Stimulated activated CD4-positive, alpha-beta T cell treated with anti-CD3 and anti-CD28 coated beads, Interleukin-15, amount 100 ng/mL, for 1 hour (primary cell): Measurements from ENCODE around the gene SCNM1.

Source experiments
- DNase-seq, 2 donors: peaks; one replicate each; pipeline ENCODE4 v3.0.0-alpha.2; 2020; ENCODE audit warnings: low read depth in 1 of 2, low spot score in 1 of 2

Gene SCNM1

DNA sequence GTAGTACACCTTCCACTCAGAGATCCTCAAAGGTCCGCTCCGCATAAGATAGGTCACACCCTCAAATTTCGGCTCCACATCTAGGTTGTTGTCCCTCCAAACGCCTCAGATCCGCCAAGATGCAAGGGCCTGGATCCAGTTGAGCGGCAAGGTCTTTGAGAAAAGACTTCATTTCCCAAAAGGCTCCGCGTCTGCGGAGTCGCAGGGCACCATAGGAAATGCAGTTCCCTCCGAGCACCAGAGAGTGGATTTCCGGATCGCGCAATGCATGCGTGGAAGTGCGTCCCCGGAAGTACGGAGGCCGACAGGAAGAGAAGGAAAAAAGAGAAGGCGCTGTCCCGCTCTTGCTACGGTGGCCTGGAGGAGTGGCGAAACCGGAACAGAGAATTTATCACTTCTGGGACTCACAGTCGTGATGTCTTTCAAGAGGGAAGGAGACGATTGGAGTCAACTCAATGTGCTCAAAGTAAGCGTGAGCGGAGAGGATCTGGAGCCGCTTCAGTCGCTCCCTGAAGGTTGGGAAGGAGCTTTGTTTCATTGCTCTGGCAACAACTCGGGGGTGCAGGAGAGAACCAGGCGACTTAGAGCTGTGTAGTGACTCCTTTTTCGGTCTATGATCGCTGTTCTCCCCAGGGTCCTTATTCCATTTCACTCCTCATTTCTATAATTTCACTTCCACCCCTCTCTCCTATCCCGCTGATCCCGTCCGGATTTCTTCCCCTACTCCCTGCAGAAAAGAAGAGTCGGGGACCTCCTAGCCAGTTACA lies at the start of gene SCNM1, which contains the start of gene LYSMD1:
Gene SCNM1, plus strand, starts transcription at position 407 of the 767 bp plus-strand sequence. Its CDS starts 9 bp downstream, at position 416.
Gene LYSMD1, minus strand, starts transcription at position 165 of the 767 bp plus-strand sequence. CDS start 644 bp downstream, outside the sequence.
- peak; percentile 85 to 89 for DNase-seq

DNA sequence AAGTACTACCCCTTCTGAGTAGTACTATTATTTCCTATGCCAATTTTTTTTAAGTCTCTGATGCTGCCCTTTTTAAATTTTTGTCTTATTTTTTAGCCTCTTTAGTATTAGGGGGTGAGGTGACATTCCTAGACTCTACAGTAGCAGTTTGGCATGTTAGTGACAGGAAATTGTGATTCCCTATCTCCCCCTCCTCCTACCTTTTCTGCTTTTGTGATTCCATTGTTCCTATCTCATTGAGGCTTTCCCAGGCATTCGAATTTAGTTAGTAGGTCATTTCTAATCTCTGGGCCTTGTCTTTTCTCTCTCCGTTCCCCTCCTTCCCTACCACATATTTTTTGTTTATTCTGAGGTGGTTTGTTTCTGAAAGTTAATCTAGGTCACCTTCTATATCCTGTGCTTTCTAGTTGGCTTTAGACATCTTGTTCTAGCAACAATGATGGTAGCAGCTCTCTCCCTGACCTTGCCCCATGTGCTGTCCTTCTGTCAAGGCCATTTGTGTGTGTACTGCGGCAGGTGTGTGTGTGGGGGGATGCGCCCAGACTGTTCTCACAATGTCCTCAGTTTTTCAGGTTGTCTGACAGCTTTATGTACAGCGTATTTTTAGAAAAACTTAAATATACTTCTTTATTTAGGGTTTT lies 41.1 kb upstream of the SCNM1 start:
- no peak for DNase-seq

GRCh38 chr1:151128800-151129199 lies 37.1 kb upstream of the SCNM1 start:
- no peak for DNase-seq

GRCh38 chr1:151130987-151131586 lies 34.9 kb upstream of the SCNM1 start:
- DNase-seq: peak; percentile 47 to 68

DNA sequence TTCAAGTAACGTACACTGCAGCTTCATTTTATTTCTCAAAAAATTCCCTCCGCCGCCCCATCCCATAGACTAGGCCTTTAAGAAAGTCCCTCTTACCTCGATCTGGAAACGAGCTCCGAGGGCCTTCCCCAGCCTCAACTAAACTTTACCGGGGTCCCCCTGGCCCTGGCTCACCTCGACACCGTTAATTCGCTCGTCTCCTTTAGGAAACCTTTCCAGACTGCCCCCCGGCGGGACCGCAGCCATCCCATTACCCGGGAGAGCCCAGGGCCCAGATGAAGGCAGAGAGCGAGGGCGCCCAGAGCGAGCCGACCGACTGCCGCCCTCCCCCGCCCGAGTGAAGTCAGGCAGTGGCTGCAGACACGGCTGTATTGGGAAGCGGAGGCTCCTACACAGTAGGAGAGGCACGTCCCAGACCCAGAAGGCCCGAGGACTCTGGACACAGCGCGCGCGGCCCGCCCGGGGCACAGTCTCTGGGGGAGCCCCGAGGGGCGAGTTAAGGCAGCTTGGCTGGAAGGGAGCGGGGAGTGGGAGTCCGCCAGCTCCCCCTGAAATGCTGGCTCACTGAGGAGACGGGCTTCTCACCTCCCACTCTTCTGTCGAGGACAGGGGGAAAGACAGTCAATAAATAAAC lies 34.1 kb upstream of the SCNM1 start:
- no peak for DNase-seq

DNA sequence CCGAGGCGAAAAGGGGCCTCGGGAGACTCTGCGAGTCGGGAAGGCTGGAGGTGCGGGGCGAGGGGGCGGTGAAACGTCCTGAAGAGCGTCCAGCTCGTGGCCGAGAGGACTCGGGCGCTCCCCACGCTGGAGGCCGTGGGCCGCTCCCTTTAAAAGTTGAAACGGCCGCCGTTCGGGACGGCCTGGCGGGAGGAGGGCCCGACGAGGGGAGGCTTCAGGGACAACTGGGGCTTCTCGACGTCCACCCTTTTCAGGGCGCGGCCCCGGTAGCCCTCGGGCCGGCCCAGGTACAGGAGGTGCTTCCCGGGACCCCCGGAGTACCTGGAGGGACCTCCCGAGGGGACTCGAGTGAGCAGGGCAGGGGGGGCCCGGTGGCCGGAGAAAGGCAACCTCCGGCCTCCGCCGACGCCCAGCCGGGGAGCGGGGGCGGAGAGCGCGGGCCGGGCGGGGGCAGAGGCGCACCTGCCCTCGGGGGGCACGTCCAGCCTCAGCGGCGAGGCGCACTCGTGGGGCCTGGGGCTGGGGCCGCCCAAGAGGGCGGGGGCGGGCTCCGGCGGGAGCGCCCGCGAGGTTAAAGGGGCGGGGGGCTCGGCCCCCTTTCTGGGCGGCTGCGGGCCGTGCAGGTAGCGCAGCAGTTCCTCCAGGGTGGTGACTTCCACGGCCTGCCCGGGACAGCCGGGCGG lies 33.5 kb upstream of the SCNM1 start:
- DNase-seq: no peak

DNA sequence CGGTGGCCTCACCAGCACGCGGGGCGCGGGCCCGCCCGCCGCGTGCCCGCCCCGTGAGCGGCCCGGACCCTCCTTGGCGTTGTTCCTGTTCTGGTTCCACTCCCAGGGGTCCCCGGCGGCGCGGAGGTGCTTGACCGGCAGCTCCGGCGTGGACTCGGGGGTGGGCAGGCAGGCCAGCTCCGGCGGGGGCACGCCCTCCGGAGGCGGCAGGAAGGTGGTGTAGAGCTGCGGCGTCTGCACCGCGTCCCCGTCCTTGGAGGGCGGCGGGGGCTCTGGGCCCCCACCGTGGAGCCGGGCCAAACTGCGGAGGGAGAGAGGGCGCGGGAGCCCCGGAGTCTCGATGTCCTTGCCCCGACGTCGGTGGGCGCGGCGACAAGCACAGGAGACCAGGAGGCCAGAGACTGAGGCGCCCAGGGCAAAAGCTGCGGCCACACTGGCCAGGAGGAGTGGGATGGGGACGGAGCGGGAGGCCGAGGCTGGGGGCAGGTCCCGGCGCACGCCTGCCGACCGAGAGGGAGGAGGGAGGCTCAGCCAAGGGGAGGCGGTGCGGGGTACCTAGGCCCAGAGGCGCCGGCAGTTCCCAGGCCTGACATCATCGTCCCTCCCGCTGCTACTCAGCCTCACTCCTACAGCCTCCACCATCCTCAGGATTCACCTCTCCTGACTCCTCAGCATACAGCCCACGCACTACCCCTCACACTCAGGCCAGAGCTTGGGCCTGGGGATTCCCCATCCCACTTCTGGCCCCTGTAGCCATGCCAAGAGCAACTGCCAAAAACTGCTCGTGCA lies 32.7 kb upstream of the SCNM1 start:
- no peak for DNase-seq

- DNase-seq: no peak
Observed at GRCh38 chr1:151134396-151134795, 31.5 kb upstream of the SCNM1 start.

DNA sequence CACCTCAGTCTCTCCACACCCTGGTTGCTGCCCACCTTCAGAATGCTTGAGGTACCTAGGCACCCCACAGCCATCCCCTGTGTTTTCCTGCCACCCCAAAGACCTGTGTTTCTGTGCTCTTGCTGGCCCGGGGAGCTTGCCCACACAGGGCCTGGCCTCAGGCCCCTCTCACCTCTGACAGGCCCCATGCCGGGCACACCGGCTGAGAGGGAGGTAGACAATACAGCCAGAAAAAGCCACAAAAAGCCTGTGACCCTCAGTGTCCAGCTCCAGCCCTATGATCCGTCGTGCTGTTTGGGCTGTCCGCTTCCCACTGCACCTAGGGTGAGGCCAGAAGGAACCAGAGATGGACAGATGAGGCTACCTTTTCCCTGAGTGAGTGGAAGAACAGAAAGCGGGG lies 31.0 kb upstream of the SCNM1 start:
- DNase-seq: no peak

- no peak for DNase-seq
Observed at GRCh38 chr1:151135433-151136385, 30.2 kb upstream of the SCNM1 start.

GRCh38 chr1:151137789-151138188 lies 28.2 kb upstream of the SCNM1 start:
- DNase-seq: no peak

DNA sequence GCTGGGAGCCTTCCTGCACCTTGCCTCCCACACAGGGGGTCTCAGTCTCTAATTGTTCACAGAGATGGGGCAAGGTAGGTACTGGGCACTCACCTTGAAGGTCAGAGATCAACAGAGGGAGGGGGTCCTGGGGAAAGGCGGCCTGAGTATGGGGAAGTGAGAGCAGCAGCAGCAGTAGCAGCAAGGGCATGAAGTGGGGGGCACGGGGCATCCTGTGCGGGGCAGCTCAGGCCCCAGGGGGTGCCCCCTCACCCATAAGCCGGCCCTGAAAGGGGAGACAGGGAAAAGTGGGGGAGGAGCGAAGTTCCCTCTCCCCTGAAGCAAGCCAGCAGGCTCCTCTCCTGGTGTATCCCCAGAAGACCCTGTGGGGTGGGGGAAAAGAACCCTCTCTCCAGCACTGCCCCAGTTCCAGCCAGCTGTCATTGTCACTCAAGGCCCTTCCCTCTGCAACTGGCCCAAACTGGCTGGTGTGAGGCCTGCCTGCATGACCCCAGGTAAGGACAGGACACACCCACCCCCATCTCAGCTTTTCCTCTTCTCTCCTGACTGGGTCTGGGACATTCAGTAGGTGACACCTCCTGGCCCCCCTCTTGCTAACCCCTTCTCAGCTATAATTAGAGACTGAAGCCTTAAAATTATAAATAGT lies 23.4 kb upstream of the SCNM1 start:
- no peak for DNase-seq

GRCh38 chr1:151143057-151143435 lies 22.9 kb upstream of the SCNM1 start:
- DNase-seq: no peak

DNA sequence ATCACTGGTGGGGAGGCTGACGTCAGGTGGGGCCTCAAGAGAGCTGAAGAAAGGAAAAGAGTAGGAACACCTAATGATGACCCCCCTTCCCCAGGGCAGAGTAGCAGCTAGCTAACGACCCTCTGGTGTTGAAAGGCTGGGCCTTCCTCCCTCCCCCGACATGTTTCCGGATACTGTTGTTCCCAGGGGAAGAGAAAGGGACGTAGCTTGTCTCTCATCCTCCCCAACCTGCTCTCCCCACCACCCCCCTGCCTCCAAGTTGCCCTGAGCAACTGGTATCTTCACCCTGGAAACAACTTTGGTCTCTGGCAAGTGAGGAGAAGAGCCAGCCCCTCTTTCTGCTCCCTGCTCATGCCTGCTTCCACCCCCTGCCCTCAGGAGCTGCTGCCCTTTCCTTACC lies 22.0 kb upstream of the SCNM1 start:
- no peak for DNase-seq

- DNase-seq: no peak
Observed at GRCh38 chr1:151144474-151145303, 21.3 kb upstream of the SCNM1 start.

DNA sequence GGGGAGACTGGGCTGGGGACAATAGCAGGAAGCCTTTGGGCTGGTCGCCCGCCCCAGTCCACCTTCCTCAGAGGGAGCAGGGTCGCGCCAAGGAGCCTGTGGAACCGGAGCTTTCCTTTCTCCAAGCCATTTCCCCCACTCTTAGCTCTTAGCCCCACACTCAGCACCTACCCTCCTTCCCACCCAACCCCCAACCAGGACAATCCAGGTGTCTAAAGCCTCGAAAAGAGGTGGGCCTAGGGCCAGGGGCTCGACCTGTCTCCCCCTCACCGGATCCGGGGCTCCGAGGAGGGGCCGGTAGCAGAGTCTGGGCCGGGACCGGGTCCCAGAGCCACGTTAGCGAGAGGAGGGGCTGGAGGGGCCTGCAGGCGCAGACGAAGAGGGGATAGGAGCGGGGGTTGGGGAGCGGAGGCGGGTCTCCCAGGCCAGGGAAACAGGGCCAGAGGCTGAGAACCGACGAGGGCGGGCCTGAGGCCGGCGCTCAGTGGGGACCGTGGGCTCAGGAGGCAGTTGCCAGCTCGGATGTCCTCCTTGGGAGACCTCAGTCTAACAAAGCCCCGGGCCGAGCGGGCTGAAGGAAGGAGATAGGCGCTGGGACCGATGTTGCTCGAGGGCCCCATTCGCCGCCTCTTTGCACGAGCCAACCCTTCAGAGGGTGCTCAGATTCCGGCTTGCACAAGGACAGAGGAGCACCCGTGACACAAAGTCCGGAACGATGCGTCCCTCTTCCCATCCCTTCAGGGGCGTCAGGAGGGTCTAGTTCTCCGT lies 20.5 kb upstream of the SCNM1 start:
- no peak for DNase-seq

- DNase-seq: no peak
Observed at GRCh38 chr1:151146072-151146411, 19.9 kb upstream of the SCNM1 start.
